Skeletal muscle satellite cell (primary cell): Measurements from ENCODE around the gene TMCC3.
"Not testable (repeated sequence)": the region's sequence is repeated elsewhere in the genome, so short reads cannot be mapped to it uniquely, and the experiment has no call there.

ENCODE experiments used
- H3K27me3 ChIP-seq: 2 replicates; pipeline ENCODE4 v1.7.0; 2013; ENCODE audit warnings: low read length; ENCODE audit not compliant: control insufficient read depth, insufficient read depth
- H3K36me3 ChIP-seq: 2 replicates; pipeline ENCODE4 v1.7.0; 2013; ENCODE audit warnings: mild to moderate bottlenecking, control low read depth, low read length; ENCODE audit not compliant: insufficient read depth
- H3K4me1 ChIP-seq: 2 replicates; pipeline ENCODE4 v1.7.0; 2013; ENCODE audit warnings: low read length; ENCODE audit not compliant: control insufficient read depth, insufficient read depth
- H3K4me2 ChIP-seq: 2 replicates; pipeline ENCODE4 v1.7.0; 2013; ENCODE audit warnings: mild to moderate bottlenecking, low read length
- H3K4me3 ChIP-seq: 2 replicates; pipeline ENCODE4 v1.7.0; 2013; ENCODE audit warnings: low read length
- H3K9ac ChIP-seq: 2 replicates; pipeline ENCODE4 v1.7.0; 2013; ENCODE audit warnings: mild to moderate bottlenecking, low read depth, low read length, moderate library complexity
- H3K9me3 ChIP-seq: replicated peaks from 2 replicates; pipeline ENCODE4 v1.7.0; 2013; ENCODE audit warnings: mild to moderate bottlenecking, control low read depth, low read length

Gene TMCC3

GRCh38 chr12:94615260-94616181 lies 34.8 kb downstream of the TMCC3 start:
- Histone ChIP-seq H3K9ac (peak overlapping the region; percentile 67), H3K9me3 (no peaks in the 10 kb centered on the region), H3K36me3 (no peaks in the 10 kb centered on the region), H3K4me3 (peak overlapping the region; percentile 54), H3K27me3 (no peaks in the 10 kb centered on the region), H3K4me1 (peaks cover 47% of the 10 kb centered on the region), H3K4me2 (peak overlapping the region; percentile 80)

- Histone ChIP-seq H3K4me2 (peak overlapping the region; percentile 80), H3K4me3 (peak overlapping the region; percentile 54), H3K36me3 (no peaks in the 10 kb centered on the region), H3K9ac (peak overlapping the region; percentile 67), H3K4me1 (peaks cover 43% of the 10 kb centered on the region), H3K27me3 (no peaks in the 10 kb centered on the region), H3K9me3 (no peaks in the 10 kb centered on the region)
Measured at GRCh38 chr12:94614288-94614721, 36.1 kb downstream of the TMCC3 start.

GRCh38 chr12:94609917-94610443 lies 40.4 kb downstream of the TMCC3 start:
- H3K9ac ChIP-seq, result no peak overlapping the region
- peaks cover 10% of the 10 kb centered on the region for H3K4me1 ChIP-seq
- no peaks in the 10 kb centered on the region for H3K9me3 ChIP-seq
- H3K27me3 ChIP-seq, result no peaks in the 10 kb centered on the region
- no peak overlapping the region for H3K4me2 ChIP-seq
- H3K4me3 ChIP-seq, result no peak overlapping the region
- no peaks in the 10 kb centered on the region for H3K36me3 ChIP-seq

- not testable (repeated sequence) for H3K27me3 ChIP-seq, H3K36me3 ChIP-seq, H3K4me1 ChIP-seq, H3K9ac ChIP-seq, H3K4me3 ChIP-seq, H3K4me2 ChIP-seq, H3K9me3 ChIP-seq
Measured at GRCh38 chr12:94606810-94607209, 43.5 kb downstream of the TMCC3 start.

GRCh38 chr12:94604366-94604698 lies 46.0 kb downstream of the TMCC3 start:
- Histone ChIP-seq H3K36me3 (no peaks in the 10 kb centered on the region), H3K9ac (no peak overlapping the region), H3K4me2 (no peak overlapping the region), H3K27me3 (no peaks in the 10 kb centered on the region), H3K4me3 (no peak overlapping the region), H3K9me3 (no peaks in the 10 kb centered on the region), H3K4me1 (peaks cover 5% of the 10 kb centered on the region)

GRCh38 chr12:94603434-94604365 lies 46.7 kb downstream of the TMCC3 start:
- Histone ChIP-seq H3K4me1 (peaks cover 7% of the 10 kb centered on the region), H3K4me3 (no peak overlapping the region), H3K9ac (no peak overlapping the region), H3K9me3 (no peaks in the 10 kb centered on the region), H3K36me3 (no peaks in the 10 kb centered on the region), H3K4me2 (no peak overlapping the region), H3K27me3 (no peaks in the 10 kb centered on the region)

- Histone ChIP-seq H3K4me2 (no peak overlapping the region), H3K4me3 (no peak overlapping the region), H3K4me1 (peaks cover 7% of the 10 kb centered on the region), H3K27me3 (no peaks in the 10 kb centered on the region), H3K9ac (no peak overlapping the region), H3K9me3 (no peaks in the 10 kb centered on the region), H3K36me3 (no peaks in the 10 kb centered on the region)
Measured at GRCh38 chr12:94602024-94602423, 48.3 kb downstream of the TMCC3 start.

- not testable (repeated sequence) for H3K9ac ChIP-seq, H3K4me3 ChIP-seq, H3K9me3 ChIP-seq, H3K27me3 ChIP-seq, H3K36me3 ChIP-seq, H3K4me1 ChIP-seq, H3K4me2 ChIP-seq
Measured at GRCh38 chr12:94601307-94601706, 49.0 kb downstream of the TMCC3 start.

- H3K9ac ChIP-seq, result no peak overlapping the region
- H3K27me3 ChIP-seq, result no peaks in the 10 kb centered on the region
- peaks cover 7% of the 10 kb centered on the region for H3K4me1 ChIP-seq
- H3K36me3 ChIP-seq, result no peaks in the 10 kb centered on the region
- H3K4me2 ChIP-seq, result no peak overlapping the region
- no peak overlapping the region for H3K4me3 ChIP-seq
- H3K9me3 ChIP-seq, result no peaks in the 10 kb centered on the region
Measured at GRCh38 chr12:94599189-94599588, 51.2 kb downstream of the TMCC3 start.

GRCh38 chr12:94597268-94597667 lies 53.1 kb downstream of the TMCC3 start:
- Histone ChIP-seq H3K4me2 (no peak overlapping the region), H3K4me3 (no peak overlapping the region), H3K9me3 (no peaks in the 10 kb centered on the region), H3K4me1 (peaks cover 7% of the 10 kb centered on the region), H3K9ac (no peak overlapping the region), H3K27me3 (no peaks in the 10 kb centered on the region), H3K36me3 (no peaks in the 10 kb centered on the region)

- Histone ChIP-seq H3K4me2 (no peak overlapping the region), H3K9me3 (no peaks in the 10 kb centered on the region), H3K9ac (no peak overlapping the region), H3K36me3 (no peaks in the 10 kb centered on the region), H3K27me3 (no peaks in the 10 kb centered on the region), H3K4me1 (peaks cover 7% of the 10 kb centered on the region), H3K4me3 (no peak overlapping the region)
Measured at GRCh38 chr12:94596596-94596995, 53.8 kb downstream of the TMCC3 start.
